Measurements from ENCODE around the gene CACNA1C. TPM values are rescaled to one million over a fixed set of nuclear protein-coding genes. Genes with fewer than 3 reads are reported as not detected.

Gene CACNA1C
- total RNA-seq: 19.9 and 29.1 TPM in 2 replicates

GRCh38 chr12:2052826-2053678 is at the start of gene CACNA1C:
CACNA1C (plus strand) TSS chr12:2052987; CDS start chr12:2053563, 576 bp downstream.

GRCh38 chr12:2004113-2004929 is 48.5 kb upstream of the CACNA1C start, which contains the start of gene DCP1B:
DCP1B (minus strand) TSS chr12:2004457; CDS start chr12:2004431, 26 bp downstream.

Other genes starting within 250 kb of the CACNA1C start
- gene LRTM2, start 232.4 kb upstream of the CACNA1C start, total RNA-seq: not detected in 2 replicates
- gene CACNA2D4, start 134.3 kb upstream of the CACNA1C start, total RNA-seq: 0.78 and 1.2 TPM in 2 replicates
- 22.9 and 23.9 TPM in 2 replicates for gene DCP1B, start 48.5 kb upstream of the CACNA1C start, total RNA-seq